ENCODE data around the gene ARSA. TPM values are rescaled to one million over a fixed set of nuclear protein-coding genes. Genes with fewer than 3 reads are reported as not detected.

ARSA gene
- total RNA-seq, 2 experiments from 2014 or later, result 31.6 to 34.4 TPM

GRCh38 chr22:50621948-50622722, 5.8 kb downstream of the ARSA start:
- POLR2A ChIA-PET, result interaction anchor here (1.2 to 2.2 kb wide), 4 partner anchors 83 to 153 kb away, joined by 3 to 9 read pairs (median 6); partner anchors contain the start of genes LMF2 and NCAPH2
- no peaks in the 10 kb centered on the region for H3K79me2 ChIP-seq (ENCODE audit: insufficient read depth, low read depth, low read length)
- CTCF ChIA-PET (ENCODE audit: unreplicated experiment), result interaction anchor here (1.4 to 1.5 kb wide), 2 partner anchors 96 to 153 kb away, joined by 7 to 8 read pairs; partner anchors contain the start of gene SCO2
- TF ChIP-seq, protein P1, sequence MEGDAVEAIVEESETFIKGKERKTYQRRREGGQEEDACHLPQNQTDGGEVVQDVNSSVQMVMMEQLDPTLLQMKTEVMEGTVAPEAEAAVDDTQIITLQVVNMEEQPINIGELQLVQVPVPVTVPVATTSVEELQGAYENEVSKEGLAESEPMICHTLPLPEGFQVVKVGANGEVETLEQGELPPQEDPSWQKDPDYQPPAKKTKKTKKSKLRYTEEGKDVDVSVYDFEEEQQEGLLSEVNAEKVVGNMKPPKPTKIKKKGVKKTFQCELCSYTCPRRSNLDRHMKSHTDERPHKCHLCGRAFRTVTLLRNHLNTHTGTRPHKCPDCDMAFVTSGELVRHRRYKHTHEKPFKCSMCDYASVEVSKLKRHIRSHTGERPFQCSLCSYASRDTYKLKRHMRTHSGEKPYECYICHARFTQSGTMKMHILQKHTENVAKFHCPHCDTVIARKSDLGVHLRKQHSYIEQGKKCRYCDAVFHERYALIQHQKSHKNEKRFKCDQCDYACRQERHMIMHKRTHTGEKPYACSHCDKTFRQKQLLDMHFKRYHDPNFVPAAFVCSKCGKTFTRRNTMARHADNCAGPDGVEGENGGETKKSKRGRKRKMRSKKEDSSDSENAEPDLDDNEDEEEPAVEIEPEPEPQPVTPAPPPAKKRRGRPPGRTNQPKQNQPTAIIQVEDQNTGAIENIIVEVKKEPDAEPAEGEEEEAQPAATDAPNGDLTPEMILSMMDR (conservative IDR thresholded peaks at IDR 0.05; ENCODE audit: low read length), result peak; percentile 88
- no peak for TF ChIP-seq EZH2phosphoT487 (IDR thresholded peaks at IDR 0.05; ENCODE audit: borderline replicate concordance, low read depth, low read length)
- peak overlapping the region; percentile 93 for H2AFZ ChIP-seq (ENCODE audit: low read length)
- no TSS peak for BruUV-seq (replicated peaks)
- peak overlapping the region; percentile 82 for H3K27ac ChIP-seq (ENCODE audit: low read depth, low read length, poor library complexity, severe bottlenecking)
- H3K9me3 ChIP-seq (ENCODE audit: low read length), result no peaks in the 10 kb centered on the region
- H3K9me2 ChIP-seq (ENCODE audit: insufficient read depth, low read length), result no peaks in the 10 kb centered on the region
- peaks cover 37% of the 10 kb centered on the region for H3K4me1 ChIP-seq (ENCODE audit: insufficient read depth, low read length, poor library complexity, severe bottlenecking)
- DNase-seq (ENCODE audit: low spot score), result peak; percentile 46
- H3K36me3 ChIP-seq (ENCODE audit: insufficient read depth, low read length), result no peaks in the 10 kb centered on the region
- no peaks in the 10 kb centered on the region for H4K20me1 ChIP-seq (ENCODE audit: insufficient read depth, low read length)
- H3K4me3 ChIP-seq (ENCODE audit: low read depth, low read length, poor library complexity, severe bottlenecking), result peak overlapping the region; percentile 67
- peak overlapping the region; percentile 95 for H3K4me2 ChIP-seq (ENCODE audit: low read length)
- intact Hi-C loops (cut with micrococcal nuclease; ENCODE audit: unreplicated experiment), result loop anchor here (2.0 to 5.0 kb wide), 4 partner anchors 39 to 370 kb away; partner anchors contain the start of genes CHKB and HDAC10

GRCh38 chr22:50621356-50621880, 6.5 kb downstream of the ARSA start:
- Histone ChIP-seq H3K9me2 (ENCODE audit: insufficient read depth, low read length) (no peaks in the 10 kb centered on the region), H4K20me1 (ENCODE audit: insufficient read depth, low read length) (no peaks in the 10 kb centered on the region), H3K4me1 (ENCODE audit: insufficient read depth, low read length, poor library complexity, severe bottlenecking) (peaks cover 37% of the 10 kb centered on the region), H3K27ac (ENCODE audit: low read depth, low read length, poor library complexity, severe bottlenecking) (peak overlapping the region; percentile 82), H3K4me2 (ENCODE audit: low read length) (peak overlapping the region; percentile 95), H3K4me3 (ENCODE audit: low read depth, low read length, poor library complexity, severe bottlenecking) (peak overlapping the region; percentile 67), H3K36me3 (ENCODE audit: insufficient read depth, low read length) (no peaks in the 10 kb centered on the region), H2AFZ (ENCODE audit: low read length) (peak overlapping the region; percentile 93), H3K9me3 (ENCODE audit: low read length) (no peaks in the 10 kb centered on the region), H3K79me2 (ENCODE audit: insufficient read depth, low read depth, low read length) (no peaks in the 10 kb centered on the region)
- ChIA-PET CTCF (ENCODE audit: unreplicated experiment) (interaction anchor here (1.0 to 1.5 kb wide), 3 partner anchors 95 to 372 kb away, joined by 3 to 8 read pairs (median 7); partner anchors contain the start of gene SCO2), POLR2A (interaction anchor here (1.2 to 2.2 kb wide), 5 partner anchors 57 to 153 kb away, joined by 3 to 9 read pairs (median 4); partner anchors contain the start of genes LMF2 and NCAPH2)
- peak; percentile 70 for DNase-seq (ENCODE audit: low spot score)
- intact Hi-C loops (cut with micrococcal nuclease; ENCODE audit: unreplicated experiment), result loop anchor here (2.0 to 5.0 kb wide), 4 partner anchors 39 to 369 kb away; partner anchors contain the start of genes CHKB and HDAC10
- no peak for TF ChIP-seq EZH2phosphoT487 (IDR thresholded peaks at IDR 0.05; ENCODE audit: borderline replicate concordance, low read depth, low read length)
- TF ChIP-seq, protein P1 (conservative IDR thresholded peaks at IDR 0.05; ENCODE audit: low read length), result no peak
- no TSS peak for BruUV-seq (replicated peaks)
